Keratinocyte (primary cell): Measurements from ENCODE around the gene SLC44A5.

ENCODE experiments used
- CTCF ChIP-seq, 3 experiments: IDR thresholded peaks in 1 of 3; conservative IDR thresholded peaks in 1 of 3; optimal IDR thresholded peaks in 1 of 3; 2 replicates in 2 of 3; 3 replicates in 1 of 3; pipeline versions ENCODE3 to v1.5.1; 2011; ENCODE audit warnings: low read length in 3 of 3, mild to moderate bottlenecking in 3 of 3, moderate library complexity in 2 of 3, control low read depth in 1 of 3, inconsistent platforms in 1 of 3; ENCODE audit not compliant: insufficient read depth in 2 of 3; ENCODE audit errors: extremely low read depth in 1 of 3
- EZH2 ChIP-seq: IDR thresholded peaks from one replicate; pipeline ENCODE4 v1.6.1; 2012; ENCODE audit warnings: inconsistent platforms, mild to moderate bottlenecking, low read length, moderate library complexity

- TF ChIP-seq CTCF (optimal IDR thresholded peaks at IDR 0.05 in 1 of 3, IDR thresholded peaks at IDR 0.05 in 1 of 3, conservative IDR thresholded peaks at IDR 0.05 in 1 of 3; ENCODE audit: extremely low read depth in 1 of 3, insufficient read depth in 2 of 3, low read length in 3 of 3): no peak
- no peak for TF ChIP-seq EZH2
Observed at GRCh38 chr1:75548721-75549480, 62.0 kb downstream of the SLC44A5 start.
